Measurements from ENCODE around the gene HDGFL3. TPM values are rescaled to one million over a fixed set of nuclear protein-coding genes. Genes with fewer than 3 reads are reported as not detected.
A peak's percentile ranks its signal among the peaks of the same experiment; 100 is the strongest.

HDGFL3 gene
- total and polyA plus RNA-seq, 4 donors = 7.3 to 41.0 (median 19.7) TPM

- 97 to 99% methylated on average over 2 of the region's 2 CpGs for WGBS, 2 donors
- H3K4me1 ChIP-seq (ENCODE audit: control insufficient read depth in 5 of 5, insufficient read depth in 5 of 5, low read length in 5 of 5) = no peaks in the 10 kb centered on the region
- no peak overlapping the region for H3K9ac ChIP-seq (ENCODE audit: insufficient read depth in 1 of 2, low read length in 2 of 2)
- TF ChIP-seq CTCF (IDR thresholded peaks at IDR 0.05; ENCODE audit: control extremely low read depth, extremely low read depth) = no peak
- peaks cover 0 to 7% (median 3%) of the 10 kb centered on the region in 4 donors for H3K36me3 ChIP-seq (ENCODE audit: control insufficient read depth in 4 of 4, insufficient read depth in 4 of 4, low read length in 4 of 4)
- peaks cover 0 to 22% (median 5%) of the 10 kb centered on the region in 4 donors for H3K9me3 ChIP-seq (ENCODE audit: control insufficient read depth in 4 of 4, insufficient read depth in 3 of 4, low read length in 3 of 4)
- ATAC-seq (ENCODE audit: insufficient read depth, low FRiP score) (no peak), DNase-seq (no peak)
- no peaks in the 10 kb centered on the region for H3K27me3 ChIP-seq (ENCODE audit: control insufficient read depth in 3 of 3, insufficient read depth in 3 of 3, low read length in 2 of 3)
- no peak overlapping the region for H3K27ac ChIP-seq (ENCODE audit: low read depth in 1 of 2, low read length in 1 of 2)
- no peak overlapping the region for H3K4me3 ChIP-seq
Measured at GRCh38 chr15:83166830-83167229, 40.8 kb downstream of the HDGFL3 start.

GRCh38 chr15:83166218-83166617 is 41.4 kb downstream of the HDGFL3 start:
- TF ChIP-seq CTCF (IDR thresholded peaks at IDR 0.05; ENCODE audit: control extremely low read depth, extremely low read depth) = no peak
- no peaks in the 10 kb centered on the region for H3K4me1 ChIP-seq (ENCODE audit: control insufficient read depth in 5 of 5, insufficient read depth in 5 of 5, low read length in 5 of 5)
- 95% methylated on average over 3 of the region's 3 CpGs for WGBS, 2 donors

DNA sequence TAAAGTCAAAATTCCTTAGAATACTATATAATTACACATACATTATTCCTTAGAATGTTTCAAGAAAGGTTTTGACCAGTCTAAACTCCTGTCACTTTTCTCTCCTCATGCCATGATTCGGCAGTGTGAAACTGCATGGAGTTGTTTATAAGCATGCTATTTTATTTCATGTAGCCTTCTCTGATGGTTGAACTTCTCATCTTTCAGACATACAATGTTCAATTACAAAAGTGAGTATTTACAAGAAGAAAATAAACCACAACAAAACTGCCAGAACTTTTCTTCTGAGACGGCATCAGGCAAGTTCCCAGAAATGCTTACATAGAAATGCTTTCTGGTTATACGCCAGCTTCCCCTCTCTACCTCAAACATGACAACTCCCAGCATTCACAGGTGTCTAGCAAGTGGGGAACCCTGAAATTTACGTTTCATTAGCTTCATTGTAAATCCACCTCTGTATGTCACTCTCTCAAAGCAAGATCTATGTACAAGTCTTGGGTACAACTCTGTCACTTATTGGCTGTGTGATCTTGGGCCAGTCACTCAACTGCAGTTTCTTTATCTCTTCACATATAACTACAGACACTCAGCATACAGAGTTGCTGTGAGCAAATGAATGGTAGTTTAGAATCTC is 42.7 kb downstream of the HDGFL3 start:
- DNase-seq (no peak), ATAC-seq (ENCODE audit: insufficient read depth, low FRiP score) (no peak)
- TF ChIP-seq CTCF (IDR thresholded peaks at IDR 0.05; ENCODE audit: control extremely low read depth, extremely low read depth) = no peak
- WGBS, 2 donors = 89 to 90% methylated on average over 4 of the region's 4 CpGs
- no peak overlapping the region for H3K4me3 ChIP-seq
- H3K9me3 ChIP-seq (ENCODE audit: control insufficient read depth in 4 of 4, insufficient read depth in 3 of 4, low read length in 3 of 4) = peaks cover 0 to 22% (median 5%) of the 10 kb centered on the region in 4 donors
- no peak overlapping the region for H3K9ac ChIP-seq (ENCODE audit: insufficient read depth in 1 of 2, low read length in 2 of 2)
- no peak overlapping the region for H3K27ac ChIP-seq (ENCODE audit: low read depth in 1 of 2, low read length in 1 of 2)
- H3K36me3 ChIP-seq (ENCODE audit: control insufficient read depth in 4 of 4, insufficient read depth in 4 of 4, low read length in 4 of 4) = peaks cover 0 to 11% (median 4%) of the 10 kb centered on the region in 4 donors
- no peaks in the 10 kb centered on the region for H3K4me1 ChIP-seq (ENCODE audit: control insufficient read depth in 5 of 5, insufficient read depth in 5 of 5, low read length in 5 of 5)
- no peaks in the 10 kb centered on the region for H3K27me3 ChIP-seq (ENCODE audit: control insufficient read depth in 3 of 3, insufficient read depth in 3 of 3, low read length in 2 of 3)

More at GRCh38 chr15:83166218-83166617, 41.4 kb downstream of the HDGFL3 start:
- Histone ChIP-seq H3K4me3 (no peak overlapping the region), H3K9me3 (ENCODE audit: control insufficient read depth in 4 of 4, insufficient read depth in 3 of 4, low read length in 3 of 4) (peaks cover 0 to 22% (median 5%) of the 10 kb centered on the region in 4 donors), H3K9ac (ENCODE audit: insufficient read depth in 1 of 2, low read length in 2 of 2) (no peak overlapping the region), H3K27ac (ENCODE audit: low read depth in 1 of 2, low read length in 1 of 2) (no peak overlapping the region), H3K36me3 (ENCODE audit: control insufficient read depth in 4 of 4, insufficient read depth in 4 of 4, low read length in 4 of 4) (peaks cover 0 to 7% (median 4%) of the 10 kb centered on the region in 4 donors), H3K27me3 (ENCODE audit: control insufficient read depth in 3 of 3, insufficient read depth in 3 of 3, low read length in 2 of 3) (no peaks in the 10 kb centered on the region)
- peak in 2 of 3 donors; percentile 8 to 40 for DNase-seq
- no peak for ATAC-seq (ENCODE audit: insufficient read depth, low FRiP score)

Measured in lung (tissue), 12 donors.